Esophagus squamous epithelium (tissue), 5 donors: ENCODE results near the gene MTSS2. TPM values are rescaled to one million over a fixed set of nuclear protein-coding genes. Genes with fewer than 3 reads are reported as not detected.

Source experiments
- DNase-seq: peaks from one replicate; lab custom pipeline; 2025; lab: John Stamatoyannopoulos, UW
- H3K27ac ChIP-seq, 4 donors: fragments of 200-600 bp; sonication (generic); one replicate each; pipeline ENCODE4 v1.5.1; 2016 to 2019; ENCODE audit warnings: mild to moderate bottlenecking in 1 of 4
- H3K27me3 ChIP-seq, 4 donors: fragments of 200-600 bp; sonication (generic); 1 replicate in 3 of 4; 2 replicates in 1 of 4; pipeline versions ENCODE4 v1.5.1 to v1.6.0; 2017 to 2021; ENCODE audit warnings: antibody characterized with exemption in 1 of 4
- H3K36me3 ChIP-seq, 3 donors: fragments of 200-600 bp; sonication (generic); one replicate each; pipeline ENCODE4 v1.5.1; 2016 to 2019
- H3K4me1 ChIP-seq, 3 donors: fragments of 200-600 bp; sonication (generic); one replicate each; pipeline ENCODE4 v1.5.1; 2017 to 2019
- H3K4me3 ChIP-seq, 4 donors: fragments of 200-600 bp; sonication (generic); 1 replicate in 3 of 4; 2 replicates in 1 of 4; pipeline ENCODE4 v1.5.1; 2016 to 2019; ENCODE audit warnings: mild to moderate bottlenecking in 2 of 4, moderate library complexity in 1 of 4
- H3K9me3 ChIP-seq, 3 donors: fragments of 200-600 bp; sonication (generic); one replicate each; pipeline ENCODE4 v1.5.1; 2016 to 2019
- CTCF ChIP-seq, 6 experiments: fragments of 450-650 bp in 4 of 6; fragments of 200-600 bp in 2 of 6; sonication (generic) in 2 of 6; IDR thresholded peaks; one replicate each; pipeline ENCODE4 v1.5.1; 2016 to 2019; ENCODE audit warnings: antibody characterized with exemption in 6 of 6, mild to moderate bottlenecking in 4 of 6, moderate library complexity in 4 of 6
- POLR2A ChIP-seq, 4 donors: fragments of 450-650 bp; IDR thresholded peaks; one replicate each; pipeline ENCODE4 v1.6.1; 2017; ENCODE audit warnings: antibody characterized with exemption in 4 of 4, mild to moderate bottlenecking in 4 of 4, moderate library complexity in 3 of 4
- WGBS, 2 donors: methylation state at CpG; one replicate each; pipeline ENCODE4 v1.1.5; 2018; 5-methylcytosine and 5-hydroxymethylcytosine counted together
- intact Hi-C: fragments of 100-400 bp; cut with DNase I; formaldehyde crosslinking; loops from one replicate; pipeline ENCODE4 v1.15.0; 2022
- total RNA-seq, 4 donors: library from RNA; depleted of rRNA; stranded (reverse); fragments of >200 nt; gene quantifications; one replicate each; pipeline ENCODE4 v1.1.0, GENCODE V29; 2016
- donor health status: DM: yes; HTN: yes; CAD: no.

The MTSS2 gene
- total RNA-seq, 4 donors from 2014 or later, result 15.5 to 39.7 (median 27.5) TPM

DNA sequence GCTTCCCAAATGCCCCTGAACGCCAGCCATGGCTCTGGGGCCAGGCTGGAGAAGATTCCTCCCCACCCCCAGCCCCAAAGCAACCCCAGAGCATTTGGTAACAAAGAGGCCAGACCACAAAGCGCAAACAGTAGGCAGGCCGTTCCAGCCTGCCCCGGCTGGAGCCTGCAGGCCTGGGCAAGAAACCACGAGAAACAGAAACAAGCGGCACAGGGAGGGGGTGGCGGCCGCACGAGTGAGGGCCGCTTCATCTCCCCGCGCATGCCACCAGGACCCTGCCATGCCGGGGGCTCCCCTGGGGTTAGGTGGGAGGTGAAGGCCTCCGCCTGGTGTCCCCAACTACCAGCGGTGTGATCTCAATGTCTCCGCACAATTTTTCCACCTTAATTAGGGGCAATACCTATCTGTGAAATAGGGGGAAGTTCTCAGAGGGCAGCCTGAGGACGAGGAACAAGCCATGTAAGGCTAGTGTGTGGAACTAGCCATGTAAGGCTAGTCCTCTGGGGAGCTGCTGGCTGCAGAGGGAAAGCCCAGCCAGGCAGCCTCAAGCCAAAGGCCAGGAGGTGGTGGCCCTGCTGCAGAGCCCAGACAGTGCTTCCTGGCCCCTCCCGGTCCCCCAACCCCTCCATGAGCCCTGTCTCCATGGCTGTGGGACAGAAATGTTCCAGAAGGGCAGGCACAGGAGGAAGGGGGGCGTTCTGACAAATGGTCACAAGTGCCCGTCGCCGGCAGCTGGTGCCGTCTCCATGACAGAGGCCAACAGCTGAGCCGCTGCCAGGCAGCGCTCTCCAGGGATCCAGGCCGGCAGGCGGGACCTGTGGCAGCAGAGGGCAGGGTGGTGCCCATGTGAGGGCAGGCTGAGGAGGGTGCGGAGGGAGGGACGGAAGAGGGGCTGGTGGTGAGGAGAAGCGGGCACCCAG lies 14.5 kb upstream of the MTSS2 start:
- intact Hi-C loops, result no loop called here
- no peak for DNase-seq
- Histone ChIP-seq H3K9me3 (no peaks in the 10 kb centered on the region), H3K4me1 (peaks cover 90 to 100% (median 91%) of the 10 kb centered on the region in 3 donors), H3K27ac (peak overlapping the region; percentile 85 to 95 (median 90)), H3K36me3 (no peaks in the 10 kb centered on the region), H3K4me3 (no peak overlapping the region), H3K27me3 (no peaks in the 10 kb centered on the region)
- TF ChIP-seq CTCF (IDR thresholded peaks at IDR 0.05) (no peak), POLR2A (IDR thresholded peaks at IDR 0.05) (no peak)
- WGBS, 2 donors, result 33% methylated on average over 21 of the region's 30 CpGs; no CpG with 5 or more reads in 1 of the 2 donors

DNA sequence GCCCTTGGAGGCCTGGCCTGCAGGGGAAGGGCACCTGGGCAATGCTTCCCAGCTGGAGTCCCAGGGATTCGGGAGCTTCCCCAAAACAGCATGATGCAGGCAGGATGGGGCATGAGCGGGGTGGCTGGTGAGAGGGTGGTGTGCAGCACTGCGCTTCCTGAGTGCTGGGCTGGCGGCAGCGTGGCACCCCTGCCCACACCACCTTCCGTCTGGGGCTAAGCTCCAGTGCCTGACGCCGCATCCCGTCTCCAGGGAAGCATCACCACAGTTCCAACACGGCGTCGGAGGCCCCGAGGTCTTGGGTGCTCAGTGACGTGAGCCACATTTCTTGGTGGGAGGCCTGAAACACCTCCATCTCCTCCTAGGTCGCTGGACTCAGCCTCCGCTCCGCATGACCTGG lies 13.8 kb upstream of the MTSS2 start:
- Histone ChIP-seq H3K4me3 (no peak overlapping the region), H3K36me3 (no peaks in the 10 kb centered on the region), H3K4me1 (peaks cover 95 to 100% (median 97%) of the 10 kb centered on the region in 3 donors), H3K27ac (peak overlapping the region; percentile 85 to 95 (median 90)), H3K27me3 (no peaks in the 10 kb centered on the region), H3K9me3 (no peaks in the 10 kb centered on the region)
- TF ChIP-seq CTCF (IDR thresholded peaks at IDR 0.05), result no peak
- TF ChIP-seq POLR2A (IDR thresholded peaks at IDR 0.05), result no peak
- intact Hi-C loops, result no loop called here
- DNase-seq, result no peak
- WGBS, 2 donors, result 56% methylated on average over 15 of the region's 17 CpGs; no CpG with 5 or more reads in 1 of the 2 donors

DNA sequence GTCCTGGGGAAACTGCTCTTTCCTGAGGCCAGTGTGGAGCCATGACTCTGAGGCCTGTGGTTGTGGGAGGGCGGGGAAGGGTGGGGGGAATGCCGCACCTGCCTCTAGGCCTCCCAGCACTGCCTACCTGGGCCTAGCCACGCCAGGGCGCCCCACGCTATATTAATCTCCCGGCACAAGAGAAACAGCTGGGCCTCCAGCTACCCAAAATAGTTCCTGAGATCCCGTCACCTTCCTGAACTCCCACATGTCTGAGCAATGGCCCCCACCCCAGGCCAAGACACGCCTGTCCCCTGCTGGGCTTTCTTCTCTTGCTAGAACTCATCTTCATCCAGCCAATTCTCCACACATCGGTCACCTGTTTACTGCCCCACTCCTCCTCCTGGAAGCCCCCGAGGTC lies 13.0 kb upstream of the MTSS2 start:
- H3K4me3 ChIP-seq, result no peak overlapping the region
- peak overlapping the region; percentile 85 to 95 (median 90) for H3K27ac ChIP-seq
- WGBS, 2 donors, result 62 to 71% methylated on average over 8 of the region's 10 CpGs
- no peak for TF ChIP-seq POLR2A (IDR thresholded peaks at IDR 0.05)
- TF ChIP-seq CTCF (IDR thresholded peaks at IDR 0.05), result no peak
- no peaks in the 10 kb centered on the region for H3K36me3 ChIP-seq
- H3K9me3 ChIP-seq, result no peaks in the 10 kb centered on the region
- DNase-seq, result no peak
- intact Hi-C loops, result no loop called here
- H3K27me3 ChIP-seq, result no peaks in the 10 kb centered on the region
- peaks cover 96 to 100% (median 98%) of the 10 kb centered on the region in 3 donors for H3K4me1 ChIP-seq

DNA sequence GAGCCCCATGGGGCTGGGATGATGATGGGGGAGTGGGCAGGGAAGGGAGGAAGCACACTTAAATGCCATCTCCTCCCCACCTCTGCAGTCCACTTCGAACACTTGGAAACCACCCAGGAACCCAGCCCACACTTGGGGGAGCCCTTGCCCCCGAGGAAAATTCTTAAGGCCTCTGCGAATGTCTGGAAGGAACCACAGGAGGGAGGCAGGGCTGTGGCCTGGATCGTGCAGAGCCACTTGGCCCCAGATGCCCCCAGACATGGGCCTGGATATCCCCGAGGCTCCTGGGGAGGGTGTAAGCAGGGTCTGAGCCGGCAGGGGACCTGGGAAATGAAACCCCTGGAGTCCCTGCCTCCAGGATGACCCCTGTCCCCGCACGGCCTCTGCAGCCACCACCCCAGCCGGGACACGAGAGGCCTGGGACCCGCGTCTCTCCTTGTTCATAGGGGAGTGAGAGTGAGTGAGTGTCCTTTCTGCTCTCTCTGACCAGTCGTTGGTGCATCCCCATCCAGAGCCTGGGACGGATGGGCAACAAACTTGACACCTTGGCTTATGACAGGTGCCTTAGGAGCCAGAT lies 11.8 kb upstream of the MTSS2 start:
- Histone ChIP-seq H3K4me1 (peaks cover 96 to 100% (median 98%) of the 10 kb centered on the region in 3 donors), H3K4me3 (no peak overlapping the region), H3K9me3 (no peaks in the 10 kb centered on the region), H3K27ac (peak overlapping the region; percentile 85 to 95 (median 87)), H3K27me3 (no peaks in the 10 kb centered on the region), H3K36me3 (peaks cover 0 to 2% (median 0%) of the 10 kb centered on the region in 3 donors)
- TF ChIP-seq POLR2A (IDR thresholded peaks at IDR 0.05), result no peak
- intact Hi-C loops, result no loop called here
- 23 to 36% methylated on average over 3 to 4 of the region's 14 CpGs for WGBS, 2 donors
- DNase-seq, result no peak

DNA sequence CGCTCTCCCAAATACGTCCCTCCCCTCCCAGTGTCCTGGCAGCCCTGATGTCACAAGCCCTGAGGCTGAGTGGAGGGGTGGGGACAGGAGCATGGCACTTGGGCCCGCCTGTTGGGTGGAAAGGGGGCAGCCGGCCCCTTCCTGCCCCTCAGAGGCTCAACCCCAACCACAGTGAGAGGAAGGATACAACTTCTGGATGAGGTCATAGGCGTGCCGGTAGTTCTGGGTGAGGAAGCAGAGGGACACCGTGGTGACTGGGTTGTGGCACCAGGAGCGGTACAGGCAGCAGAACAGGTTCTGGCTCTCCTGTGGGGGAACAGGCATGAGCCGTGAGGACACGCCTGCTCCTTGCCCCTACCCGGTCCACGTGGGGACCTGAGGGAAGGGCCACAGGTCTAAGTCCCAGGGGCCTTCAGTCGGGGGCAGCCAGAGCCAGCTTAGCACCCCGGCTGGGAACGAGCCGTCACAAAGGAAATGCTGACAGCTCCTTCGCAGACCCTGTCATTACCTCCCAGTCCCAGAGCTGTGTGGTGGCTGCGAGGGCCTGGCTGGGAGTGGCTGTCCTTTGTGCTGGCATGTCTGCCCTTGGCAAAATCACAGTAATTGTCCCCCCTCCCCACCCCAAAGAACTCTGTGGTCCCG lies 11.2 kb upstream of the MTSS2 start:
- Histone ChIP-seq H3K27ac (peak overlapping the region; percentile 85 to 95 (median 87)), H3K4me3 (no peak overlapping the region), H3K9me3 (no peaks in the 10 kb centered on the region), H3K27me3 (no peaks in the 10 kb centered on the region), H3K4me1 (peaks cover 91 to 100% (median 98%) of the 10 kb centered on the region in 3 donors), H3K36me3 (peaks cover 0 to 6% (median 0%) of the 10 kb centered on the region in 3 donors)
- no peak for DNase-seq
- WGBS, 2 donors, result 16 to 31% methylated on average over 4 to 13 of the region's 19 CpGs
- no peak for TF ChIP-seq CTCF (IDR thresholded peaks at IDR 0.05)
- TF ChIP-seq POLR2A (IDR thresholded peaks at IDR 0.05), result peak in 1 of 4 donors; percentile 7
- intact Hi-C loops, result no loop called here
